HEK293 (cell line): ENCODE data around the gene RRP7A.
"Not testable (repeated sequence)": the region's sequence is repeated elsewhere in the genome, so short reads cannot be mapped to it uniquely, and the experiment has no call there.

Experiments
- CTCF ChIA-PET: fragments of 350-600 bp; formaldehyde crosslinking; extraction: SDS; loops from one replicate; lab custom pipeline; 2021; ENCODE audit warnings: antibody characterized with exemption; lab: Yijun Ruan, JAX
- POLR2A ChIA-PET: fragments of 300-600 bp; formaldehyde crosslinking; extraction: SDS; loops from one replicate; lab custom pipeline; 2020; ENCODE audit warnings: antibody characterized with exemption, inconsistent platforms; lab: Yijun Ruan, JAX
- H3K27ac ChIP-seq: fragments of 200-500 bp; sonication (Bioruptor generic); 2 replicates; pipeline ENCODE4 v1.5.1; 2014; ENCODE audit warnings: low read depth, low read length, control low read depth, inconsistent platforms; ENCODE audit errors: extremely low read depth
- H3K36me3 ChIP-seq, 2 experiments: fragments of 200-500 bp in 1 of 2; sonication (Bioruptor generic) in 1 of 2; 1 replicate in 1 of 2; 2 replicates in 1 of 2; pipeline ENCODE4 v1.5.1; 2014 to 2017; ENCODE audit warnings: inconsistent platforms in 2 of 2, low read length in 2 of 2; ENCODE audit not compliant: control insufficient read depth in 2 of 2, insufficient read depth in 1 of 2
- H3K4me1 ChIP-seq: fragments of 200-500 bp; sonication (Bioruptor generic); 2 replicates; pipeline ENCODE4 v1.5.1; 2014; ENCODE audit warnings: mild to moderate bottlenecking, low read length, inconsistent platforms; ENCODE audit not compliant: control insufficient read depth, insufficient read depth
- H3K4me3 ChIP-seq: 2 replicates; pipeline ENCODE4 v1.5.1; 2011; ENCODE audit warnings: low read depth, mild to moderate bottlenecking, control low read depth, low read length, moderate library complexity
- H3K9me3 ChIP-seq: fragments of 200-500 bp; sonication (Bioruptor generic); 2 replicates; pipeline ENCODE4 v1.5.1; 2014; ENCODE audit warnings: low read depth, low read length, inconsistent platforms; ENCODE audit not compliant: control insufficient read depth, insufficient read depth
- GLIS1 ChIP-seq: fragments of 450-650 bp; formaldehyde crosslinking; IDR thresholded peaks from 2 replicates; pipeline ENCODE4 v1.5.1; 2016; ENCODE audit warnings: missing biosample characterization, missing genetic modification characterization
- HOXD13 ChIP-seq: sonication (generic); formaldehyde crosslinking; IDR thresholded peaks from 2 replicates; pipeline ENCODE4 v1.8.0; 2022; ENCODE audit warnings: missing genetic modification reagents, borderline replicate concordance
- KLF1 ChIP-seq: fragments of 450-650 bp; formaldehyde crosslinking; IDR thresholded peaks from 2 replicates; pipeline ENCODE4 v1.5.1; 2016; ENCODE audit warnings: missing biosample characterization, missing genetic modification characterization
- KLF8 ChIP-seq: fragments of 450-650 bp; formaldehyde crosslinking; IDR thresholded peaks from 2 replicates; pipeline ENCODE4 v1.5.1; 2016; ENCODE audit warnings: missing biosample characterization, missing genetic modification characterization
- TRIM28 ChIP-seq: IDR thresholded peaks from 2 replicates; pipeline ENCODE4 v1.6.1; 2011; ENCODE audit warnings: low read length, control low read depth, borderline replicate concordance
- ZBTB21 ChIP-seq: fragments of 450-650 bp; formaldehyde crosslinking; IDR thresholded peaks from 2 replicates; pipeline ENCODE4 v1.5.1; 2017; ENCODE audit warnings: missing biosample characterization, missing genetic modification characterization
- ZFP3 ChIP-seq: fragments of 450-650 bp; formaldehyde crosslinking; IDR thresholded peaks from 2 replicates; pipeline ENCODE4 v1.5.1; 2016; ENCODE audit warnings: low read depth, missing biosample characterization, missing genetic modification characterization
- ZFP69B ChIP-seq: fragments of 450-650 bp; formaldehyde crosslinking; IDR thresholded peaks from 2 replicates; pipeline ENCODE4 v1.5.1; 2016; ENCODE audit warnings: missing biosample characterization, missing genetic modification characterization
- ZNF133 ChIP-seq: fragments of 450-650 bp; formaldehyde crosslinking; IDR thresholded peaks from 2 replicates; pipeline ENCODE4 v1.5.1; 2016; ENCODE audit warnings: missing biosample characterization, missing genetic modification characterization
- ZNF221 ChIP-seq: fragments of 450-650 bp; formaldehyde crosslinking; IDR thresholded peaks from 2 replicates; pipeline ENCODE4 v1.5.1; 2017; ENCODE audit warnings: missing biosample characterization, missing genetic modification characterization, borderline replicate concordance
- ZNF521 ChIP-seq: fragments of 450-650 bp; formaldehyde crosslinking; IDR thresholded peaks from 2 replicates; pipeline ENCODE4 v1.5.1; 2017; ENCODE audit warnings: missing biosample characterization, mild to moderate bottlenecking, missing genetic modification characterization
- ZNF530 ChIP-seq: fragments of 450-650 bp; formaldehyde crosslinking; IDR thresholded peaks from 2 replicates; pipeline ENCODE4 v1.5.1; 2016; ENCODE audit warnings: low read depth, missing biosample characterization, missing genetic modification characterization
- ZNF596 ChIP-seq: fragments of 450-650 bp; IDR thresholded peaks from 2 replicates; pipeline ENCODE4 v1.5.0; 2018; ENCODE audit warnings: missing biosample characterization, mild to moderate bottlenecking, missing genetic modification characterization, moderate library complexity
- ZNF776 ChIP-seq: fragments of 450-650 bp; formaldehyde crosslinking; IDR thresholded peaks from 2 replicates; pipeline ENCODE4 v1.5.0; 2017; ENCODE audit warnings: missing biosample characterization, missing genetic modification characterization, borderline replicate concordance
- ZNF785 ChIP-seq: fragments of 450-650 bp; formaldehyde crosslinking; IDR thresholded peaks from 2 replicates; pipeline ENCODE4 v1.5.1; 2016; ENCODE audit warnings: missing biosample characterization, missing genetic modification characterization
- TF ChIP-seq, protein P1 (sequence below): fragments of 450-650 bp; formaldehyde crosslinking; conservative IDR thresholded peaks from 2 replicates; pipeline ENCODE4 v1.5.1; 2016; ENCODE audit warnings: low read depth, missing biosample characterization, missing genetic modification characterization
- TF ChIP-seq, protein P2 (sequence below): fragments of 450-650 bp; formaldehyde crosslinking; IDR thresholded peaks from 2 replicates; pipeline ENCODE4 v1.5.1; 2016; ENCODE audit warnings: missing biosample characterization, missing genetic modification characterization
- TF ChIP-seq, protein P3 (sequence below): fragments of 450-650 bp; formaldehyde crosslinking; IDR thresholded peaks from 2 replicates; pipeline ENCODE4 v1.5.1; 2017; ENCODE audit warnings: missing biosample characterization, mild to moderate bottlenecking, missing genetic modification characterization, moderate library complexity
- TF ChIP-seq, protein P4 (sequence below): fragments of 450-650 bp; formaldehyde crosslinking; optimal IDR thresholded peaks from 2 replicates; pipeline ENCODE3; 2016; ENCODE audit warnings: missing biosample characterization, mild to moderate bottlenecking, missing genetic modification characterization

RRP7A gene

DNA sequence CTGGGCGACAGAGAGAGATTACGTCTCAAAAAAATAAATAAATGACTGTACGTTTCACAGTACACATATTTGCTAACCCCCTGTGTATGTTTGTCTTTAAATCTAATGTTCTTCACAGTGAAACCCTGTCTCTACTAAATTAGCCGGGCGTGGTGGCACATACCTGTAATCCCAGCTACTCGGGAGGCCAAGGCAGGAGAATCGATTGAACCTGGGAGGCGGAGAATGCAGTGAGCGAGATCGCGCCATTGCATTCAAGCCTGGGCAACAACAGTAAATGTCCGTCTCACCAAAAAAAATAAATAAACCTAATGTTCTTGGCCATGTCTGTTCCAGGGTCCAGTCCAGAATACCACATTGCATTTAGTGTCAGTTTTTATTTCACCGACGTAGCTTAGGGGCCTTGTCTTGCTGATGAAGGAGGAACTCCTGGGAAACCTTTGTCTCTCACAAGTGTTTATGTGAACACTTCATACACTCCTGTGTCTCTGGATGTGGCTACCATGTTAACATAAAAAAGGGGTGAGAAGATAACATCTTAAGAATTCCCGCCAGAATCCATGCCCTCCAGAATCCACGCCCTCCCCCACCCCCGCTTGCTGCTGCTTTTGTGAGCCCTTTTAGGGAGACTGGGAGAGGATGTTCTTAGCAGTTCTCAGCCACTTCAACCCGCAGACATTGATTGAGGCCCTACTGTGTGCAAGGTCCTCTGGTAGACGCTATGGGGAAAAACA lies 29.2 kb upstream of the RRP7A start:
- Histone ChIP-seq H3K4me1 (no peaks in the 10 kb centered on the region; the same call in 1 of the 2 replicates), H3K4me3 (no peak overlapping the region), H3K36me3 (no peaks in the 10 kb centered on the region), H3K27ac (no peak overlapping the region), H3K9me3 (no peaks in the 10 kb centered on the region)
- TF ChIP-seq, protein P1, sequence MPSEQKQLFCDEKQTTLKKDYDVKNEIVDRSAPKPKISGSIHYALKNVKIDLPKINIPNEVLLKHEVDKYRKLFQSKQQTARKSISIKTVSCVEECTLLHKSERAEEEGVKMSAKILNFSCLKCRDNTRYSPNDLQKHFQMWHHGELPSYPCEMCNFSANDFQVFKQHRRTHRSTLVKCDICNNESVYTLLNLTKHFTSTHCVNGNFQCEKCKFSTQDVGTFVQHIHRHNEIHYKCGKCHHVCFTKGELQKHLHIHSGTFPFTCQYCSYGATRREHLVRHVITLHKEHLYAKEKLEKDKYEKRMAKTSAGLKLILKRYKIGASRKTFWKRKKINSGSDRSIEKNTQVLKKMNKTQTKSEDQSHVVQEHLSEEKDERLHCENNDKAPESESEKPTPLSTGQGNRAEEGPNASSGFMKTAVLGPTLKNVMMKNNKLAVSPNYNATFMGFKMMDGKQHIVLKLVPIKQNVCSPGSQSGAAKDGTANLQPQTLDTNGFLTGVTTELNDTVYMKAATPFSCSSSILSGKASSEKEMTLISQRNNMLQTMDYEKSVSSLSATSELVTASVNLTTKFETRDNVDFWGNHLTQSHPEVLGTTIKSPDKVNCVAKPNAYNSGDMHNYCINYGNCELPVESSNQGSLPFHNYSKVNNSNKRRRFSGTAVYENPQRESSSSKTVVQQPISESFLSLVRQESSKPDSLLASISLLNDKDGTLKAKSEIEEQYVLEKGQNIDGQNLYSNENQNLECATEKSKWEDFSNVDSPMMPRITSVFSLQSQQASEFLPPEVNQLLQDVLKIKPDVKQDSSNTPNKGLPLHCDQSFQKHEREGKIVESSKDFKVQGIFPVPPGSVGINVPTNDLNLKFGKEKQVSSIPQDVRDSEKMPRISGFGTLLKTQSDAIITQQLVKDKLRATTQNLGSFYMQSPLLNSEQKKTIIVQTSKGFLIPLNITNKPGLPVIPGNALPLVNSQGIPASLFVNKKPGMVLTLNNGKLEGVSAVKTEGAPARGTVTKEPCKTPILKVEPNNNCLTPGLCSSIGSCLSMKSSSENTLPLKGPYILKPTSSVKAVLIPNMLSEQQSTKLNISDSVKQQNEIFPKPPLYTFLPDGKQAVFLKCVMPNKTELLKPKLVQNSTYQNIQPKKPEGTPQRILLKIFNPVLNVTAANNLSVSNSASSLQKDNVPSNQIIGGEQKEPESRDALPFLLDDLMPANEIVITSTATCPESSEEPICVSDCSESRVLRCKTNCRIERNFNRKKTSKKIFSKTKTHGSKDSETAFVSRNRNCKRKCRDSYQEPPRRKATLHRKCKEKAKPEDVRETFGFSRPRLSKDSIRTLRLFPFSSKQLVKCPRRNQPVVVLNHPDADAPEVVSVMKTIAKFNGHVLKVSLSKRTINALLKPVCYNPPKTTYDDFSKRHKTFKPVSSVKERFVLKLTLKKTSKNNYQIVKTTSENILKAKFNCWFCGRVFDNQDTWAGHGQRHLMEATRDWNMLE (tag by site-specific recombination): no peak
- no peak for TF ChIP-seq ZNF521 (tag by site-specific recombination)
- TF ChIP-seq, protein P2, sequence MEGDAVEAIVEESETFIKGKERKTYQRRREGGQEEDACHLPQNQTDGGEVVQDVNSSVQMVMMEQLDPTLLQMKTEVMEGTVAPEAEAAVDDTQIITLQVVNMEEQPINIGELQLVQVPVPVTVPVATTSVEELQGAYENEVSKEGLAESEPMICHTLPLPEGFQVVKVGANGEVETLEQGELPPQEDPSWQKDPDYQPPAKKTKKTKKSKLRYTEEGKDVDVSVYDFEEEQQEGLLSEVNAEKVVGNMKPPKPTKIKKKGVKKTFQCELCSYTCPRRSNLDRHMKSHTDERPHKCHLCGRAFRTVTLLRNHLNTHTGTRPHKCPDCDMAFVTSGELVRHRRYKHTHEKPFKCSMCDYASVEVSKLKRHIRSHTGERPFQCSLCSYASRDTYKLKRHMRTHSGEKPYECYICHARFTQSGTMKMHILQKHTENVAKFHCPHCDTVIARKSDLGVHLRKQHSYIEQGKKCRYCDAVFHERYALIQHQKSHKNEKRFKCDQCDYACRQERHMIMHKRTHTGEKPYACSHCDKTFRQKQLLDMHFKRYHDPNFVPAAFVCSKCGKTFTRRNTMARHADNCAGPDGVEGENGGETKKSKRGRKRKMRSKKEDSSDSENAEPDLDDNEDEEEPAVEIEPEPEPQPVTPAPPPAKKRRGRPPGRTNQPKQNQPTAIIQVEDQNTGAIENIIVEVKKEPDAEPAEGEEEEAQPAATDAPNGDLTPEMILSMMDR: no peak
- 0 out of 2 replicates have a peak, but pooled peaks have one; percentile 21 for TF ChIP-seq TRIM28
- ChIA-PET CTCF (interaction anchor here (1.5 kb wide), 1 partner anchor 73 kb away, joined by 4 read pairs; no protein-coding TSS in a partner anchor), POLR2A (interaction anchor here (1.2 kb wide), 1 partner anchor 21 kb away, joined by 3 read pairs; no protein-coding TSS in a partner anchor)

DNA sequence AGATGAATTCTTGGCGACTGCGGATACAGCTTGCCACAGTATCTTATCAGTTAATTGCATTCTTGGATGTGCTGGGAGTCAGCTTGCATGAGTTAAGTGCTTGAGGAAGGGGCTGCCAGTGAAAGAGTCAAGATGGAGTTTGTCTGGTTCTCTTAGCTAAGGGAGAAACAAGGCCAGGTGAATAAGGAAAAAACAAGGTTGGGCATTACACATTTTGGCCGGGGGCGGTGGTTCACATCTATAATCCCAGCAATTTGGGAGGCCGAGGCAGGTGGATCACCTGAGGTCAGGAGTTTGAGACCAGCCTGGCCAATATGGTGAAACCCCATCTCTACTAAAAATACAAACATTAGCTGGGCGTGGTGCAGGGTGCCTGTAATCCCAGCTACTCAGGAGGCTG lies 28.5 kb upstream of the RRP7A start:
- ChIA-PET CTCF (interaction anchor here (0.6 to 1.5 kb wide), 3 partner anchors 14 to 1374 kb away, joined by 3 to 4 read pairs (median 3); no protein-coding TSS in a partner anchor), POLR2A (interaction anchor here (1.2 kb wide), 1 partner anchor 22 kb away, joined by 3 read pairs; no protein-coding TSS in a partner anchor)
- H3K36me3 ChIP-seq, H3K4me1 ChIP-seq, H3K9me3 ChIP-seq, H3K27ac ChIP-seq, H3K4me3 ChIP-seq: not testable (repeated sequence)
- TF ChIP-seq, protein P3, sequence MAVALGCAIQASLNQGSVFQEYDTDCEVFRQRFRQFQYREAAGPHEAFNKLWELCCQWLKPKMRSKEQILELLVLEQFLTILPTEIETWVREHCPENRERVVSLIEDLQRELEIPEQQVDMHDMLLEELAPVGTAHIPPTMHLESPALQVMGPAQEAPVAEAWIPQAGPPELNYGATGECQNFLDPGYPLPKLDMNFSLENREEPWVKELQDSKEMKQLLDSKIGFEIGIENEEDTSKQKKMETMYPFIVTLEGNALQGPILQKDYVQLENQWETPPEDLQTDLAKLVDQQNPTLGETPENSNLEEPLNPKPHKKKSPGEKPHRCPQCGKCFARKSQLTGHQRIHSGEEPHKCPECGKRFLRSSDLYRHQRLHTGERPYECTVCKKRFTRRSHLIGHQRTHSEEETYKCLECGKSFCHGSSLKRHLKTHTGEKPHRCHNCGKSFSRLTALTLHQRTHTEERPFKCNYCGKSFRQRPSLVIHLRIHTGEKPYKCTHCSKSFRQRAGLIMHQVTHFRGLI (tag by site-specific recombination): peak; percentile 36; the same call in 1 of the 2 replicates

GRCh38 chr22:42547562-42547961 lies 28.0 kb upstream of the RRP7A start:
- Histone ChIP-seq H3K4me1 (no peaks in the 10 kb centered on the region), H3K27ac (no peak overlapping the region), H3K4me3 (no peak overlapping the region), H3K9me3 (no peaks in the 10 kb centered on the region), H3K36me3 (no peaks in the 10 kb centered on the region)
- ChIA-PET POLR2A (interaction anchor here (0.7 to 1.2 kb wide), 2 partner anchors 23 to 29 kb away, joined by 3 read pairs; no protein-coding TSS in a partner anchor), CTCF (interaction anchor here (0.6 to 1.5 kb wide), 3 partner anchors 14 to 1374 kb away, joined by 3 to 4 read pairs (median 3); no protein-coding TSS in a partner anchor)
- TF ChIP-seq ZBTB21 (tag by site-specific recombination) (no peak), ZNF133 (tag by site-specific recombination) (no peak), KLF8 (no peak), ZFP69B (tag by site-specific recombination) (no peak), ZFP3 (no peak), ZNF785 (tag by site-specific recombination) (no peak), GLIS1 (tag by site-specific recombination) (no peak), ZNF530 (tag by site-specific recombination) (no peak), ZNF776 (tag by site-specific recombination) (no peak), ZNF596 (tag by site-specific recombination) (no peak), KLF1 (tag by site-specific recombination) (no peak), HOXD13 (no peak), ZNF221 (tag by site-specific recombination) (no peak)
- TF ChIP-seq, protein P4, sequence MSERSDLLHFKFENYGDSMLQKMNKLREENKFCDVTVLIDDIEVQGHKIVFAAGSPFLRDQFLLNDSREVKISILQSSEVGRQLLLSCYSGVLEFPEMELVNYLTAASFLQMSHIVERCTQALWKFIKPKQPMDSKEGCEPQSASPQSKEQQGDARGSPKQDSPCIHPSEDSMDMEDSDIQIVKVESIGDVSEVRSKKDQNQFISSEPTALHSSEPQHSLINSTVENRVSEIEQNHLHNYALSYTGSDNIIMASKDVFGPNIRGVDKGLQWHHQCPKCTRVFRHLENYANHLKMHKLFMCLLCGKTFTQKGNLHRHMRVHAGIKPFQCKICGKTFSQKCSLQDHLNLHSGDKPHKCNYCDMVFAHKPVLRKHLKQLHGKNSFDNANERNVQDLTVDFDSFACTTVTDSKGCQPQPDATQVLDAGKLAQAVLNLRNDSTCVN (tag by site-specific recombination): no peak
